CD8-positive, alpha-beta memory T cell (primary cell): Measurements from ENCODE around the gene SCGB2A2. TPM values are rescaled to one million over a fixed set of nuclear protein-coding genes. Genes with fewer than 3 reads are reported as not detected.

Experiments
- CTCF ChIA-PET: fragments of 350-600 bp; sonication (Branson Sonifier 250); formaldehyde crosslinking; loops from one replicate; lab custom pipeline; 2021; ENCODE audit warnings: antibody characterized with exemption; lab: Charles Lee
- POLR2A ChIA-PET: fragments of 350-600 bp; sonication (Branson Sonifier 250); formaldehyde crosslinking; loops from one replicate; lab custom pipeline; 2021; ENCODE audit warnings: antibody characterized with exemption; lab: Charles Lee
- DNase-seq, 5 donors: peaks; one replicate each; pipeline versions ENCODE4 v3.0.0 to v3.0.0-alpha.2; 2020 to 2022; ENCODE audit warnings: mixed read lengths in 1 of 5
- H3K27ac ChIP-seq: one replicate; pipeline ENCODE4 v1.7.0; 2013; ENCODE audit warnings: low read depth, mild to moderate bottlenecking, low read length, moderate library complexity
- H3K27me3 ChIP-seq: 2 replicates; pipeline ENCODE4 v1.7.0; 2013; ENCODE audit warnings: low read length, mild to moderate bottlenecking; ENCODE audit not compliant: insufficient read depth, poor library complexity, severe bottlenecking
- H3K36me3 ChIP-seq: 2 replicates; pipeline ENCODE4 v1.7.0; 2013; ENCODE audit warnings: mild to moderate bottlenecking, low read length, moderate library complexity; ENCODE audit not compliant: insufficient read depth
- H3K4me1 ChIP-seq: 2 replicates; pipeline ENCODE4 v1.7.0; 2013; ENCODE audit warnings: mild to moderate bottlenecking, low read length, moderate library complexity; ENCODE audit not compliant: insufficient read depth
- H3K4me3 ChIP-seq: 2 replicates; pipeline ENCODE4 v1.7.0; 2013; ENCODE audit warnings: mild to moderate bottlenecking, low read length
- H3K9me3 ChIP-seq: 2 replicates; pipeline ENCODE4 v1.7.0; 2013; ENCODE audit warnings: mild to moderate bottlenecking, low read length
- H3K27ac Mint-ChIP-seq, 8 donors: one replicate each; pipeline ENCODE4 v1.8.0; 2020 to 2021; ENCODE audit warnings: mixed read lengths in 8 of 8, mild to moderate bottlenecking in 6 of 8, inconsistent platforms in 3 of 8, moderate library complexity in 3 of 8
- H3K27me3 Mint-ChIP-seq, 2 donors: one replicate each; pipeline ENCODE4 v1.8.0; 2020 to 2021; ENCODE audit warnings: mixed read lengths in 2 of 2, mild to moderate bottlenecking in 1 of 2, moderate library complexity in 1 of 2
- H3K36me3 Mint-ChIP-seq, 3 donors: one replicate each; pipeline ENCODE4 v1.8.0; 2020 to 2021; ENCODE audit warnings: mixed read lengths in 3 of 3, inconsistent platforms in 1 of 3, mild to moderate bottlenecking in 1 of 3
- H3K4me1 Mint-ChIP-seq, 3 donors: one replicate each; pipeline ENCODE4 v1.8.0; 2020 to 2021; ENCODE audit warnings: mixed read lengths in 3 of 3, inconsistent platforms in 1 of 3, mild to moderate bottlenecking in 1 of 3
- H3K4me3 Mint-ChIP-seq, 7 donors: one replicate each; pipeline ENCODE4 v1.8.0; 2020 to 2021; ENCODE audit warnings: mixed read lengths in 7 of 7, mild to moderate bottlenecking in 6 of 7, moderate library complexity in 4 of 7, inconsistent platforms in 2 of 7
- H3K9me3 Mint-ChIP-seq, 5 donors: one replicate each; pipeline ENCODE4 v1.8.0; 2020 to 2022; ENCODE audit warnings: mixed read lengths in 5 of 5, mild to moderate bottlenecking in 3 of 5, moderate library complexity in 2 of 5, inconsistent platforms in 1 of 5
- polyA plus RNA-seq: library from polyadenylated mRNA; unstranded; fragments of 300-500 nt; fragmentation: Illumina TruSeq; gene quantifications from one replicate; pipeline ENCODE4 v1.2.3, GENCODE V29; 2021
- total RNA-seq, 2 experiments: library from RNA; stranded (reverse); gene quantifications; one replicate each; pipeline ENCODE4 v1.2.3, GENCODE V29; 2021

SCGB2A2 gene
- total RNA-seq (not detected), polyA plus RNA-seq (not detected)

GRCh38 chr11:62269654-62270278 is at the start of gene SCGB2A2:
Gene SCGB2A2, plus strand, starts transcription at chr11:62270158. Its CDS starts 59 bp downstream, at chr11:62270217.
- H3K9me3 Mint-ChIP-seq: no peaks in the 10 kb centered on the region
- no peaks in the 10 kb centered on the region for H3K9me3 ChIP-seq
- no peaks in the 10 kb centered on the region for H3K4me1 Mint-ChIP-seq
- no peak within 1 kb of the TSS for H3K4me3 Mint-ChIP-seq
- H3K4me1 ChIP-seq: no peaks in the 10 kb centered on the region
- H3K4me3 ChIP-seq: no peak within 1 kb of the TSS
- H3K27me3 ChIP-seq: no peaks in the 10 kb centered on the region
- ChIA-PET POLR2A (no interaction called here), CTCF (no interaction called here)
- H3K36me3 Mint-ChIP-seq: no peaks in the 10 kb centered on the region
- no peak within 1 kb of the TSS for H3K27ac ChIP-seq
- no peaks in the 10 kb centered on the region for H3K36me3 ChIP-seq
- no peak within 1 kb of the TSS for H3K27ac Mint-ChIP-seq
- no peak for DNase-seq
- peaks cover 5 to 22% of the 10 kb centered on the region in 2 donors for H3K27me3 Mint-ChIP-seq

DNA sequence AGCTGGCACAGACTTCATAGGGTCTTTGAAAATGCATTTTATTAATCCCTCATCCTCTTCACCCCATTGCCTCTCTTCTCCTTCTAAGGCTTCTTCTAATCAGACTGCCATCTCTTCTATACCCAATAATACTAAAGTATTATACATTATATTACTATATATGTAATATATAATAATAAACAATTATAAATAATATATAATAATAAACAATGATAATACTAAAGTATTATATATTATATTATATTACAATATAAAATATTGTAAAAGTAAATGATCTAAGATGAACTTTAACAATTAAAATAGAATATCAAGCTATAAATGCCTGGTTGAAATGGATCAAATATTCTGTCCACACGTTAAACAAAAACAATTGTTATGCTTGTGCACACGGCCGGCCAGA is 48.5 kb upstream of the SCGB2A2 start:
- no peak overlapping the region for H3K27ac Mint-ChIP-seq
- H3K27ac ChIP-seq: no peak overlapping the region
- CTCF ChIA-PET: no interaction called here
- peaks cover 0 to 5% (median 3%) of the 10 kb centered on the region in 3 donors for H3K36me3 Mint-ChIP-seq
- H3K9me3 Mint-ChIP-seq: peaks cover 22 to 54% (median 33%) of the 10 kb centered on the region in 5 donors
- peaks cover 25% of the 10 kb centered on the region for H3K9me3 ChIP-seq
- no peak overlapping the region for H3K4me3 ChIP-seq
- no peaks in the 10 kb centered on the region for H3K36me3 ChIP-seq
- H3K4me1 ChIP-seq: no peaks in the 10 kb centered on the region
- H3K27me3 Mint-ChIP-seq: peaks cover 16 to 26% of the 10 kb centered on the region in 2 donors
- DNase-seq: no peak
- H3K27me3 ChIP-seq: no peaks in the 10 kb centered on the region
- no peak overlapping the region for H3K4me3 Mint-ChIP-seq
- no peaks in the 10 kb centered on the region for H3K4me1 Mint-ChIP-seq
- POLR2A ChIA-PET: no interaction called here

GRCh38 chr11:62223095-62223494 is 46.9 kb upstream of the SCGB2A2 start:
- ChIA-PET CTCF (interaction anchor here (1.3 kb wide), 1 partner anchor 10 kb away, joined by 3 read pairs; no protein-coding TSS in a partner anchor), POLR2A (no interaction called here)

GRCh38 chr11:62233730-62234129 is 36.2 kb upstream of the SCGB2A2 start:
- Histone ChIP-seq H3K27me3 (no peaks in the 10 kb centered on the region), H3K36me3 (no peaks in the 10 kb centered on the region), H3K27ac (no peak overlapping the region), H3K9me3 (no peaks in the 10 kb centered on the region), H3K4me3 (no peak overlapping the region), H3K4me1 (no peaks in the 10 kb centered on the region)
- no peak overlapping the region for H3K4me3 Mint-ChIP-seq
- no peaks in the 10 kb centered on the region for H3K36me3 Mint-ChIP-seq
- ChIA-PET POLR2A (no interaction called here), CTCF (no interaction called here)
- no peak overlapping the region for H3K27ac Mint-ChIP-seq
- H3K27me3 Mint-ChIP-seq: peaks cover 24 to 65% of the 10 kb centered on the region in 2 donors
- DNase-seq: no peak
- no peaks in the 10 kb centered on the region for H3K4me1 Mint-ChIP-seq
- no peaks in the 10 kb centered on the region for H3K9me3 Mint-ChIP-seq

More at GRCh38 chr11:62223095-62223494, 46.9 kb upstream of the SCGB2A2 start:
- no peaks in the 10 kb centered on the region for H3K27me3 ChIP-seq
- peaks cover 10 to 15% of the 10 kb centered on the region in 2 donors for H3K27me3 Mint-ChIP-seq
- H3K4me1 ChIP-seq: no peaks in the 10 kb centered on the region
- no peak overlapping the region for H3K4me3 ChIP-seq
- no peak for DNase-seq
- H3K36me3 ChIP-seq: no peaks in the 10 kb centered on the region
- H3K36me3 Mint-ChIP-seq: peaks cover 0 to 5% (median 3%) of the 10 kb centered on the region in 3 donors
- peaks cover 25% of the 10 kb centered on the region for H3K9me3 ChIP-seq
- H3K9me3 Mint-ChIP-seq: peaks cover 22 to 54% (median 33%) of the 10 kb centered on the region in 5 donors
- H3K4me3 Mint-ChIP-seq: no peak overlapping the region
- no peak overlapping the region for H3K27ac ChIP-seq
- no peak overlapping the region for H3K27ac Mint-ChIP-seq
- no peaks in the 10 kb centered on the region for H3K4me1 Mint-ChIP-seq

DNA sequence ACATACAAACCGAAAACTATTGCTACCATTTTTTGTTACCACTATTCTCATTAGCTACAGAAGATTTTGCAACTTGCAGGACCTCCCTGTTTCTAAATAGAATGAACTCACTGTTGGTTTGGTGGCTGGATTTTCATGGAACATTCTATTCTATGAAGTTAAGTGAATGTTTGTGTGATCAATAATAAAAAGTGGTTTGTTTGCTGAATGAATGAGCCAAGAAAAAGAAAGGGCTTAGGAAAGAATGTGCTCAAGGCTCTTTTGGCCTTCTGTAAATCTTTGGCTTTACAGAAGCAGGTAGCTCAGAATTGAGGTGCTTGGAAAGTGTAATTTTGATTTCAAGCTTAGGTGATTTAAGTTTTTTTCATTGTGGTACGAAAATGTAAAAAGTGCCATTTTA is 33.8 kb upstream of the SCGB2A2 start:
- Mint-ChIP-seq H3K9me3 (no peaks in the 10 kb centered on the region), H3K4me3 (no peak overlapping the region), H3K27me3 (peaks cover 27 to 57% of the 10 kb centered on the region in 2 donors), H3K4me1 (no peaks in the 10 kb centered on the region), H3K27ac (no peak overlapping the region), H3K36me3 (no peaks in the 10 kb centered on the region)
- ChIA-PET POLR2A (no interaction called here), CTCF (no interaction called here)
- no peaks in the 10 kb centered on the region for H3K27me3 ChIP-seq
- H3K9me3 ChIP-seq: no peaks in the 10 kb centered on the region
- H3K4me1 ChIP-seq: no peaks in the 10 kb centered on the region
- H3K36me3 ChIP-seq: no peaks in the 10 kb centered on the region
- H3K4me3 ChIP-seq: no peak overlapping the region
- no peak overlapping the region for H3K27ac ChIP-seq
- no peak for DNase-seq

- Mint-ChIP-seq H3K4me1 (no peaks in the 10 kb centered on the region), H3K36me3 (no peaks in the 10 kb centered on the region), H3K4me3 (no peak overlapping the region), H3K27me3 (peaks cover 32 to 58% of the 10 kb centered on the region in 2 donors), H3K27ac (no peak overlapping the region), H3K9me3 (no peaks in the 10 kb centered on the region)
- Histone ChIP-seq H3K4me1 (no peaks in the 10 kb centered on the region), H3K27me3 (no peaks in the 10 kb centered on the region), H3K4me3 (no peak overlapping the region), H3K9me3 (no peaks in the 10 kb centered on the region), H3K27ac (no peak overlapping the region), H3K36me3 (no peaks in the 10 kb centered on the region)
- DNase-seq: no peak
- ChIA-PET POLR2A (no interaction called here), CTCF (no interaction called here)
Measured at GRCh38 chr11:62237499-62237898, 32.5 kb upstream of the SCGB2A2 start.

- no peak overlapping the region for H3K27ac Mint-ChIP-seq
- H3K36me3 Mint-ChIP-seq: no peaks in the 10 kb centered on the region
- peaks cover 28 to 60% of the 10 kb centered on the region in 2 donors for H3K27me3 Mint-ChIP-seq
- H3K9me3 Mint-ChIP-seq: no peaks in the 10 kb centered on the region
- no peak overlapping the region for H3K4me3 ChIP-seq
- no peak overlapping the region for H3K4me3 Mint-ChIP-seq
- H3K27ac ChIP-seq: no peak overlapping the region
- H3K9me3 ChIP-seq: no peaks in the 10 kb centered on the region
- H3K4me1 Mint-ChIP-seq: no peaks in the 10 kb centered on the region
- POLR2A ChIA-PET: no interaction called here
- CTCF ChIA-PET: no interaction called here
- no peaks in the 10 kb centered on the region for H3K27me3 ChIP-seq
- no peaks in the 10 kb centered on the region for H3K36me3 ChIP-seq
- no peak for DNase-seq
- no peaks in the 10 kb centered on the region for H3K4me1 ChIP-seq
Measured at GRCh38 chr11:62238151-62238550, 31.8 kb upstream of the SCGB2A2 start.

- no peak overlapping the region for H3K27ac Mint-ChIP-seq
- CTCF ChIA-PET: no interaction called here
Measured at GRCh38 chr11:62241095-62241494, 28.9 kb upstream of the SCGB2A2 start.

More at GRCh38 chr11:62241095-62241494, 28.9 kb upstream of the SCGB2A2 start:
- H3K4me3 Mint-ChIP-seq: no peak overlapping the region
- Histone ChIP-seq H3K36me3 (no peaks in the 10 kb centered on the region), H3K27me3 (no peaks in the 10 kb centered on the region), H3K4me1 (no peaks in the 10 kb centered on the region), H3K4me3 (no peak overlapping the region), H3K27ac (no peak overlapping the region), H3K9me3 (no peaks in the 10 kb centered on the region)
- H3K27me3 Mint-ChIP-seq: peaks cover 29 to 60% of the 10 kb centered on the region in 2 donors
- peaks cover 0 to 2% (median 0%) of the 10 kb centered on the region in 5 donors for H3K9me3 Mint-ChIP-seq
- DNase-seq: no peak
- no peaks in the 10 kb centered on the region for H3K4me1 Mint-ChIP-seq
- POLR2A ChIA-PET: no interaction called here
- no peaks in the 10 kb centered on the region for H3K36me3 Mint-ChIP-seq
